Stimulated activated CD4-positive, alpha-beta T cell treated with anti-CD3 and anti-CD28 coated beads, Interleukin-4, amount 100 ng/mL, for 48 hours (primary cell): ENCODE data around the gene CDKN1C.

Experiments
- DNase-seq, 2 donors: peaks; one replicate each; pipeline ENCODE4 v3.0.0-alpha.2; 2020; ENCODE audit warnings: low read depth in 2 of 2

Gene CDKN1C

GRCh38 chr11:2923446-2924375 is 38.1 kb upstream of the CDKN1C start:
- DNase-seq = no peak

- no peak for DNase-seq
Measured at GRCh38 chr11:2922655-2923054, 37.1 kb upstream of the CDKN1C start.

- no peak for DNase-seq
Measured at GRCh38 chr11:2921742-2922493, 36.3 kb upstream of the CDKN1C start.

- no peak for DNase-seq
Measured at GRCh38 chr11:2921261-2921660, 35.7 kb upstream of the CDKN1C start.

- DNase-seq = no peak
Measured at GRCh38 chr11:2920343-2920742, 34.8 kb upstream of the CDKN1C start.

GRCh38 chr11:2919837-2920236 is 34.3 kb upstream of the CDKN1C start:
- no peak for DNase-seq

GRCh38 chr11:2919188-2919587 is 33.6 kb upstream of the CDKN1C start:
- no peak for DNase-seq

- DNase-seq = no peak
Measured at GRCh38 chr11:2917842-2918490, 32.4 kb upstream of the CDKN1C start.

GRCh38 chr11:2916892-2917645 is 31.5 kb upstream of the CDKN1C start:
- no peak for DNase-seq

- no peak for DNase-seq
Measured at GRCh38 chr11:2916114-2916891, 30.7 kb upstream of the CDKN1C start.

GRCh38 chr11:2915473-2915872 is 29.9 kb upstream of the CDKN1C start:
- DNase-seq = no peak

- no peak for DNase-seq
Measured at GRCh38 chr11:2914455-2915195, 29.1 kb upstream of the CDKN1C start.

GRCh38 chr11:2913776-2914175 is 28.2 kb upstream of the CDKN1C start:
- DNase-seq = no peak

GRCh38 chr11:2913019-2913431 is 27.4 kb upstream of the CDKN1C start:
- no peak for DNase-seq

GRCh38 chr11:2912498-2912897 is 26.9 kb upstream of the CDKN1C start:
- DNase-seq = no peak

GRCh38 chr11:2911785-2912391 is 26.3 kb upstream of the CDKN1C start:
- no peak for DNase-seq

- no peak for DNase-seq
Measured at GRCh38 chr11:2911088-2911784, 25.7 kb upstream of the CDKN1C start.

- no peak for DNase-seq
Measured at GRCh38 chr11:2910401-2910955, 24.9 kb upstream of the CDKN1C start.
